ENCODE measurements around the gene PNMT.
A peak's percentile ranks its signal among the peaks of the same experiment; 100 is the strongest.

DNA sequence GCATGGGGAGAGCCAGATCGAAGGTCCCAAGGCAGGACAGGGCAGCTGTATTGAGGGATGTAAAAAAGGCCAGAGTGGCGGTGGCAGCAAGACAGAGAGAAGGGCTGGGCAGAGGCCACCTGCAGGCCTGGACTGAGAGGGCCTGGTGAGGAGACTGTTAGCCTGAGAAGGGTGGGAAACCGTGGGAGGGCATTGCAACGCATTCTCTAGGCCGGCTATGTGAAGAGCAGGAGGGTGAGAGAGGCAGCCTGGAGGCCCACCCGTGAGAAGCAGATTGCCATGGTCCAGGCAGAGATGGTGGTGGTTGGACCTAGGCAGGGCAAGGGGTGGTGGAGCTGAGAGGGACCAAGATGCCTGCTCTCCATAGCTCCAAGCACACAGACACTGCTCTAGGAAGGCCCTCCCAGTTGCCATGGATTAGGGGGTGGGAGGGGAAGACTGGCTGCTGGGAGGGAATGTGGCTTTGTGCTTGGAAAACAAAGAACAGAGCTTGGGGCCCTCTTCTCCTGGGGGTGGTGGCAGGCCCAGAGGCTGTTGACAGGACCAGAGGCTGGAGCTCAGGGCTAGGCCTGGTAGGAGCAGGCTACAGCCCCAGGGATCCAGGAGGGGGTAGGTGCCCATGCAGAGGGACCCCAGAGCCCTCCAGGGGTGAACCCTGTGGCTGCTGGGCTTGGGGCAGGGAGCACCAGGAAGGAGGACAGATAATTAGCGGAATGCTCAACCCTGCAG lies 15.5 kb upstream of the PNMT start:
- TF ChIP-seq CEBPB (IDR thresholded peaks at IDR 0.05; ENCODE audit: low read depth, low read length) (no peak), POLR2A (IDR thresholded peaks at IDR 0.05; ENCODE audit: control extremely low read depth in 1 of 2, low read depth in 2 of 2, low read length in 2 of 2) (no peak), POLR2AphosphoS5 (IDR thresholded peaks at IDR 0.05; ENCODE audit: low read depth, low read length) (no peak), POU5F1 (IDR thresholded peaks at IDR 0.05; ENCODE audit: low read depth, low read length) (no peak), HDAC6 (IDR thresholded peaks at IDR 0.05; ENCODE audit: low read depth, low read length) (no peak), BRCA1 (IDR thresholded peaks at IDR 0.05; ENCODE audit: low read depth, low read length) (no peak), SUZ12 (IDR thresholded peaks at IDR 0.05; ENCODE audit: low read length) (no peak)
- TF ChIP-seq, protein P1, sequence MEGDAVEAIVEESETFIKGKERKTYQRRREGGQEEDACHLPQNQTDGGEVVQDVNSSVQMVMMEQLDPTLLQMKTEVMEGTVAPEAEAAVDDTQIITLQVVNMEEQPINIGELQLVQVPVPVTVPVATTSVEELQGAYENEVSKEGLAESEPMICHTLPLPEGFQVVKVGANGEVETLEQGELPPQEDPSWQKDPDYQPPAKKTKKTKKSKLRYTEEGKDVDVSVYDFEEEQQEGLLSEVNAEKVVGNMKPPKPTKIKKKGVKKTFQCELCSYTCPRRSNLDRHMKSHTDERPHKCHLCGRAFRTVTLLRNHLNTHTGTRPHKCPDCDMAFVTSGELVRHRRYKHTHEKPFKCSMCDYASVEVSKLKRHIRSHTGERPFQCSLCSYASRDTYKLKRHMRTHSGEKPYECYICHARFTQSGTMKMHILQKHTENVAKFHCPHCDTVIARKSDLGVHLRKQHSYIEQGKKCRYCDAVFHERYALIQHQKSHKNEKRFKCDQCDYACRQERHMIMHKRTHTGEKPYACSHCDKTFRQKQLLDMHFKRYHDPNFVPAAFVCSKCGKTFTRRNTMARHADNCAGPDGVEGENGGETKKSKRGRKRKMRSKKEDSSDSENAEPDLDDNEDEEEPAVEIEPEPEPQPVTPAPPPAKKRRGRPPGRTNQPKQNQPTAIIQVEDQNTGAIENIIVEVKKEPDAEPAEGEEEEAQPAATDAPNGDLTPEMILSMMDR (IDR thresholded peaks at IDR 0.05; ENCODE audit: control extremely low read depth in 1 of 3, insufficient read depth in 1 of 3, low read depth in 1 of 3, low read length in 3 of 3) = 0 out of 4 replicates have a peak, but pooled peaks of 1 of the 3 experiments have one; percentile 0
